Measurements from ENCODE around the gene RPL6. TPM values are rescaled to one million over a fixed set of nuclear protein-coding genes. Genes with fewer than 3 reads are reported as not detected.

Gene RPL6
- total RNA-seq, 1 experiment from 2014 or later: 969 TPM

GRCh38 chr12:112401903-112402498 is 7.4 kb downstream of the RPL6 start:
- Histone ChIP-seq H3K36me3 (ENCODE audit: control insufficient read depth, insufficient read depth, low read length) (peaks cover 23% of the 10 kb centered on the region), H3K27me3 (ENCODE audit: control insufficient read depth, insufficient read depth, low read length) (no peaks in the 10 kb centered on the region), H3K4me3 (ENCODE audit: low read depth in 2 of 2, low read length in 2 of 2) (no peak overlapping the region), H3K27ac (ENCODE audit: low read length) (no peak overlapping the region), H3K4me1 (ENCODE audit: control insufficient read depth, insufficient read depth, low read length) (peaks cover 8% of the 10 kb centered on the region), H3K9me3 (ENCODE audit: control insufficient read depth, insufficient read depth, low read depth, low read length) (no peaks in the 10 kb centered on the region)
- CTCF ChIA-PET: interaction anchor here (0.7 kb wide), 2 partner anchors 9 to 828 kb away, joined by 3 read pairs; no protein-coding TSS in a partner anchor
- no peak for DNase-seq (ENCODE audit: low read depth, low spot score)
- TF ChIP-seq SIN3A (IDR thresholded peaks at IDR 0.05; ENCODE audit: borderline replicate concordance, insufficient read depth, low read depth, low read length) (no peak), CTCF (IDR thresholded peaks at IDR 0.05) (no peak), TCF7L2 (IDR thresholded peaks at IDR 0.05; ENCODE audit: low read depth, low read length) (no peak), POLR2AphosphoS5 (IDR thresholded peaks at IDR 0.05; ENCODE audit: low read depth, low read length) (no peak), REST (IDR thresholded peaks at IDR 0.05; ENCODE audit: insufficient read depth in 1 of 2, low read depth in 2 of 2, low read length in 1 of 2) (no peak)
- BruUV-seq (replicated peaks): no TSS peak
- 0 out of 2 replicates have a peak, but pooled peaks have one; percentile 20 for ATAC-seq
- intact Hi-C loops (cut with micrococcal nuclease; ENCODE audit: unreplicated experiment): no loop called here
- in situ Hi-C loops (cut with HindIII; ENCODE audit: low pct_unique_long_range_greater_than_20kb, low sequenced_read_pairs): no loop called here
- POLR2A ChIA-PET: interaction anchor here (0.6 to 0.7 kb wide), 2 partner anchors 10 to 464 kb away, joined by 4 to 5 read pairs; no protein-coding TSS in a partner anchor

GRCh38 chr12:112401054-112401453 is 8.4 kb downstream of the RPL6 start:
- TF ChIP-seq TCF7L2 (IDR thresholded peaks at IDR 0.05; ENCODE audit: low read depth, low read length) (no peak), POLR2AphosphoS5 (IDR thresholded peaks at IDR 0.05; ENCODE audit: low read depth, low read length) (no peak), SIN3A (IDR thresholded peaks at IDR 0.05; ENCODE audit: borderline replicate concordance, insufficient read depth, low read depth, low read length) (no peak), CTCF (IDR thresholded peaks at IDR 0.05) (no peak), REST (IDR thresholded peaks at IDR 0.05; ENCODE audit: insufficient read depth in 1 of 2, low read depth in 2 of 2, low read length in 1 of 2) (no peak)
- intact Hi-C loops (cut with micrococcal nuclease; ENCODE audit: unreplicated experiment) (no loop called here), in situ Hi-C loops (cut with HindIII; ENCODE audit: low pct_unique_long_range_greater_than_20kb, low sequenced_read_pairs) (no loop called here)
- H3K9me3 ChIP-seq (ENCODE audit: control insufficient read depth, insufficient read depth, low read depth, low read length): no peaks in the 10 kb centered on the region
- ATAC-seq (no peak), DNase-seq (ENCODE audit: low read depth, low spot score) (no peak)
- ChIA-PET CTCF (interaction anchor here (0.6 to 0.7 kb wide), 4 partner anchors 18 to 829 kb away, joined by 3 to 5 read pairs (median 3); partner anchors contain the start of gene PTPN11), POLR2A (interaction anchor here (0.7 to 1.2 kb wide), 2 partner anchors 202 to 465 kb away, joined by 4 to 5 read pairs; no protein-coding TSS in a partner anchor)
- no peak overlapping the region for H3K27ac ChIP-seq (ENCODE audit: low read length)
- H3K4me1 ChIP-seq (ENCODE audit: control insufficient read depth, insufficient read depth, low read length): peaks cover under 1% of the 10 kb centered on the region; the same call in 1 of the 2 replicates
- no peak overlapping the region for H3K4me3 ChIP-seq (ENCODE audit: low read depth in 2 of 2, low read length in 2 of 2)
- no TSS peak for BruUV-seq (replicated peaks)
- H3K27me3 ChIP-seq (ENCODE audit: control insufficient read depth, insufficient read depth, low read length): no peaks in the 10 kb centered on the region
- H3K36me3 ChIP-seq (ENCODE audit: control insufficient read depth, insufficient read depth, low read length): peaks cover 14% of the 10 kb centered on the region

Measured in Panc1 (cell line).